Tibial nerve (tissue), 4 donors: Measurements from ENCODE around the gene NCAM2.

ENCODE experiments used
- CTCF ChIP-seq, 5 experiments: fragments of 200-600 bp in 3 of 5; fragments of 450-650 bp in 2 of 5; sonication (generic) in 3 of 5; IDR thresholded peaks; one replicate each; pipeline ENCODE4 v1.5.1; 2016 to 2019; ENCODE audit warnings: antibody characterized with exemption in 5 of 5, mild to moderate bottlenecking in 3 of 5, moderate library complexity in 2 of 5
- EP300 ChIP-seq, 2 donors: sonication (generic); formaldehyde crosslinking; IDR thresholded peaks; one replicate each; pipeline ENCODE4 v1.6.1; 2017; ENCODE audit warnings: antibody characterized with exemption in 2 of 2, mild to moderate bottlenecking in 1 of 2
- POLR2A ChIP-seq, 2 donors: fragments of 450-650 bp; IDR thresholded peaks; one replicate each; pipeline ENCODE4 v1.6.1; 2017; ENCODE audit warnings: antibody characterized with exemption in 2 of 2, mild to moderate bottlenecking in 2 of 2, moderate library complexity in 2 of 2

DNA sequence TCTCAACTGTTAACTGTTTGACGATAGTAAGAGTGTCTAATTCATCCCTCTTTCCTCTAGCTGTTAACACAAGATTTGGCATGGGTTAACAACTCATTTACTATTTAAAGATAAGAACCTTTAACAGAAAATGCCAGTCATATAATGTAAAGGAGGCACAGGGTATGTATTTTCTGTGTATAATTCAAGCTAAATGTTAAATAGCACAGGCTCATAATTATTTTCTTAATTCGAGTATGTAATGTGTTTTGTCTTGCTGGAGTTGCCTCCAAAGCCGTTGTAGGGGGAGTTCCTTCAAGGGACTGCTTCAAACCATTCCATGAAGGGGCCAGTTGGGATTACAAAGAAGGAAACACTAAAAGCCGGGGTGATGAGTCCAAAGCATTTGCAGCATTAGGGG is 111.5 kb downstream of the NCAM2 start:
- TF ChIP-seq CTCF (IDR thresholded peaks at IDR 0.05) (no peak), POLR2A (IDR thresholded peaks at IDR 0.05) (no peak), EP300 (IDR thresholded peaks at IDR 0.05) (no peak)
